Peyer's patch (tissue), 4 donors: ENCODE data around the gene NOL3.

Experiments
- POLR2A ChIP-seq, 2 donors: fragments of 450-650 bp; IDR thresholded peaks; one replicate each; pipeline ENCODE4 v1.5.1; 2017; ENCODE audit warnings: antibody characterized with exemption in 2 of 2, mild to moderate bottlenecking in 2 of 2, moderate library complexity in 2 of 2
- TF ChIP-seq, protein P1 (sequence below), 6 experiments: fragments of 450-650 bp in 4 of 6; fragments of 200-600 bp in 2 of 6; sonication (generic) in 1 of 6; IDR thresholded peaks; one replicate each; pipeline ENCODE4 v1.5.1; 2017 to 2019; ENCODE audit warnings: antibody characterized with exemption in 6 of 6, mild to moderate bottlenecking in 3 of 6, moderate library complexity in 1 of 6

DNA sequence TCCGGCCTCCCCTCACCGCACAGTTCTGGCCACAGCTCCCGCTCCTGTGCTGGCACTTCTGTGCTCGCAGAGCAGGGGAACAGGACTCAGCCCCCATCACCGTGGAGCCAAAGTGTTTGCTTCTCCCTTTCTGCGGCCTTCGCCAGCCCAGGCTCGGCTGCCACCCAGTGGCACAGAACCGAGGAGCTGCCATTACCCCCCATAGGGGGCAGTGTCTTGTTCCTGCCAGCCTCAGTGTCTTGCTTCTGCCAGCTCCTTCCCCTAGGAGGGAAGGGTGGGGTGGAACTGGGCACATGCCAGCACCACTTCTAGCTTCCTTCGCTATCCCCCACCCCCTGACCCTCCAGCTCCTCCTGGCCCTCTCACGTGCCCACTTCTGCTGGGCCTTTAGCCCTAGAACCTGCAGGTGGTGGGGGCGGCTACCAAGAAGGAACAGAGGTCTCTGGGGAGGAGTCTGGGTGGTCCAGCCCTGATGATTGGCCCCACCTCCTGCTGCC is 27.9 kb downstream of the NOL3 start:
- TF ChIP-seq, protein P1, sequence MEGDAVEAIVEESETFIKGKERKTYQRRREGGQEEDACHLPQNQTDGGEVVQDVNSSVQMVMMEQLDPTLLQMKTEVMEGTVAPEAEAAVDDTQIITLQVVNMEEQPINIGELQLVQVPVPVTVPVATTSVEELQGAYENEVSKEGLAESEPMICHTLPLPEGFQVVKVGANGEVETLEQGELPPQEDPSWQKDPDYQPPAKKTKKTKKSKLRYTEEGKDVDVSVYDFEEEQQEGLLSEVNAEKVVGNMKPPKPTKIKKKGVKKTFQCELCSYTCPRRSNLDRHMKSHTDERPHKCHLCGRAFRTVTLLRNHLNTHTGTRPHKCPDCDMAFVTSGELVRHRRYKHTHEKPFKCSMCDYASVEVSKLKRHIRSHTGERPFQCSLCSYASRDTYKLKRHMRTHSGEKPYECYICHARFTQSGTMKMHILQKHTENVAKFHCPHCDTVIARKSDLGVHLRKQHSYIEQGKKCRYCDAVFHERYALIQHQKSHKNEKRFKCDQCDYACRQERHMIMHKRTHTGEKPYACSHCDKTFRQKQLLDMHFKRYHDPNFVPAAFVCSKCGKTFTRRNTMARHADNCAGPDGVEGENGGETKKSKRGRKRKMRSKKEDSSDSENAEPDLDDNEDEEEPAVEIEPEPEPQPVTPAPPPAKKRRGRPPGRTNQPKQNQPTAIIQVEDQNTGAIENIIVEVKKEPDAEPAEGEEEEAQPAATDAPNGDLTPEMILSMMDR (IDR thresholded peaks at IDR 0.05) = peak in 4 of 6 experiments; percentile 55 to 97 (median 88)
- TF ChIP-seq POLR2A (IDR thresholded peaks at IDR 0.05) = no peak
